ENCODE results near the gene FOXN3. TPM values are rescaled to one million over a fixed set of nuclear protein-coding genes. Genes with fewer than 3 reads are reported as not detected.

FOXN3 gene
- total and polyA plus RNA-seq, 10 of the 15 experiments (the other 5 are each of a cell fraction or from before 2014, with no cell fraction given): 4.5 to 68.9 (median 29.7) TPM

GRCh38 chr14:89225607-89226006 is 191.4 kb downstream of the FOXN3 start (continued):
- TF ChIP-seq PRDM15 (CRISPR knock-in tag; IDR thresholded peaks at IDR 0.05): no peak
- no peak for TF ChIP-seq CREB1 (IDR thresholded peaks at IDR 0.05; ENCODE audit: low read depth)
- no peak for TF ChIP-seq EGR1 (IDR thresholded peaks at IDR 0.05; ENCODE audit: borderline replicate concordance in 1 of 2, low read depth in 2 of 2, low read length in 2 of 2)
- TF ChIP-seq EZH2 (IDR thresholded peaks at IDR 0.05; ENCODE audit: borderline replicate concordance, control insufficient read depth, low read depth, low read length): no peak
- TF ChIP-seq E2F4 (IDR thresholded peaks at IDR 0.05; ENCODE audit: low read depth, low read length): no peak
- no peak for TF ChIP-seq CEBPB (IDR thresholded peaks at IDR 0.05; ENCODE audit: borderline replicate concordance in 1 of 2, low read depth in 2 of 2, low read length in 2 of 2)

GRCh38 chr14:89221109-89221810 is 195.8 kb downstream of the FOXN3 start:
- in situ Hi-C loops (cut with MboI) (no loop called here), intact Hi-C loops (cut with micrococcal nuclease; ENCODE audit: unreplicated experiment) (no loop called here)
- POLR2A ChIA-PET: no interaction called here
- Histone ChIP-seq H3K27me3 (replicated peaks in 1 of 2; ENCODE audit: control insufficient read depth in 2 of 2, insufficient read depth in 2 of 2, low read length in 1 of 2) (no peaks in the 10 kb centered on the region), H3K4me3 (no peak overlapping the region), H3K9me3 (replicated peaks; ENCODE audit: control insufficient read depth, insufficient read depth, low read length) (no peaks in the 10 kb centered on the region), H3K27ac (ENCODE audit: control insufficient read depth, insufficient read depth) (no peak overlapping the region), H3K4me2 (ENCODE audit: control insufficient read depth, insufficient read depth) (no peak overlapping the region), H2AFZ (ENCODE audit: control insufficient read depth, low read depth, low read length) (no peak overlapping the region), H3K9ac (ENCODE audit: control insufficient read depth, insufficient read depth, low read length) (no peak overlapping the region), H3K36me3 (ENCODE audit: control insufficient read depth in 2 of 2, insufficient read depth in 2 of 2, low read length in 1 of 2) (peaks cover 0 to 2% of the 10 kb centered on the region in 2 experiments; a peak in 3 of 4 replicates), H3K79me2 (ENCODE audit: control insufficient read depth, insufficient read depth, low read length) (no peaks in the 10 kb centered on the region), H4K20me1 (ENCODE audit: control insufficient read depth, insufficient read depth) (no peaks in the 10 kb centered on the region; the same call in 1 of the 2 replicates), H3K4me1 (ENCODE audit: control insufficient read depth, insufficient read depth, low read length) (no peaks in the 10 kb centered on the region)
- FAIRE-seq: no peak
- ATAC-seq: no peak; the same call in 2 of the 3 replicates
- no TSS peak for BruUV-seq (replicated peaks)
- CTCF ChIA-PET: no interaction called here
- RAD21 ChIA-PET (ENCODE audit: unreplicated experiment): no interaction called here
- no peak for DNase-seq (ENCODE audit: low read depth, low spot score)
- no peak for TF ChIP-seq BACH1 (IDR thresholded peaks at IDR 0.05; ENCODE audit: borderline replicate concordance)
- TF ChIP-seq MEF2B (IDR thresholded peaks at IDR 0.05; ENCODE audit: partially characterized antibody, poor library complexity, severe bottlenecking): no peak
- no peak for TF ChIP-seq FOS (IDR thresholded peaks at IDR 0.05; ENCODE audit: borderline replicate concordance, extremely low read depth, insufficient read length)
- no peak for TF ChIP-seq E2F4 (IDR thresholded peaks at IDR 0.05; ENCODE audit: low read depth, low read length)
- no peak for TF ChIP-seq NBN (IDR thresholded peaks at IDR 0.05)
- TF ChIP-seq KAT2A (conservative IDR thresholded peaks at IDR 0.05; ENCODE audit: control insufficient read depth, low read depth, low read length): no peak
- no peak for TF ChIP-seq ZNF274 (IDR thresholded peaks at IDR 0.05; ENCODE audit: insufficient read depth, insufficient read length)
- SMC1A ChIA-PET (ENCODE audit: uncharacterized antibody, unreplicated experiment): no interaction called here
- 55% methylated on average over 5 of the region's 5 CpGs for WGBS (ENCODE audit: insufficient coverage, insufficient replicate concordance, low lambda C conversion rate, missing lambda C conversion rate)
